Cardiac septum (tissue), 1 donor: Measurements from ENCODE around the gene ACP4. TPM values are rescaled to one million over a fixed set of nuclear protein-coding genes. Genes with fewer than 3 reads are reported as not detected.
"Not testable (repeated sequence)": the region's sequence is repeated elsewhere in the genome, so short reads cannot be mapped to it uniquely, and the experiment has no call there.

Source experiments
- DNase-seq: peaks from one replicate; pipeline ENCODE4 v3.0.0-alpha.2; 2020; ENCODE audit warnings: low spot score
- intact Hi-C: fragments of 100-400 bp; cut with DNase I; formaldehyde crosslinking; loops from one replicate; pipeline ENCODE4 v1.14.0; 2022
- total RNA-seq: library from RNA; stranded (reverse); fragmentation: NEBNext Ultra II Directional; extraction: Animal tissue kit (Norgen Biotek cat#: 25700); gene quantifications from one replicate; pipeline ENCODE4 v1.2.1, GENCODE V29; 2021
- donor health status: DM: no; HTN: no; CAD: no.

ACP4 gene
- total RNA-seq, 1 donor from 2014 or later = not detected

DNA sequence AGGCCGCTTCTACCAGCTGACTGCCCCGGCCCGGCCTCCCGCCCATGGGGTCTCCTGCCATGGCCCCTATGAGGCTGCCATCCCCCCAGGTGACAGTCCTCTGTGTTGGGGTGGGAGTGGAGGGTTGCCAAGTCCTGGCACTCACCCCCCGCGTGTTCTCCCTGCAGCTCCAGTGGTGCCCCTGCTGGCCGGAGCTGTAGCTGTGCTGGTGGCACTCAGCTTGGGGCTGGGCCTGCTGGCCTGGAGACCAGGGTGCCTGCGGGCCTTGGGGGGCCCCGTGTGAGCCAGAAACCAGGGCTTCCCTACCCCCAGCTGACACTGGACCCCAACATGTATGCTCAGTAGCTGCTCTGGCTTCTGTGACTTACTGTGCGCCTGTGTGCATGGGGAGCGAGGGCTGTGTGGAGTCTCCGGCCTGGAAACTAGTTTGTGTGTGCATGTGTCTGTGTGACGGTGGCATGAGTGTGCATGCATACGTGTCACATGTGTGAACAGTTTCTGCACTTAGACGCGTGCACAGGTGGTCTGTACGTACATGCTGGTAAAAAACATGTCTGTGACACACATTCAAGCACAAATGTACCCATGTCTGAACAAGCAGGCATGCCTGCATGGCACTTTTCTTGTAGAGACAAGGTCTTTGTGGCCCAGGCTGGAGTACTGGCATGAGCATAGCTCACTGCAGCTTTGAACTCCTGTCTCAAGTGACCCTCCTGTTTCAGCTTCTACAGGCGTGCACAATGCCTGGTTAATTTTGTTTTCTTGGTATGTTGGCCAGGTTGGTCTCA is 4.9 kb downstream of the ACP4 start:
- intact Hi-C loops = no loop called here

DNA sequence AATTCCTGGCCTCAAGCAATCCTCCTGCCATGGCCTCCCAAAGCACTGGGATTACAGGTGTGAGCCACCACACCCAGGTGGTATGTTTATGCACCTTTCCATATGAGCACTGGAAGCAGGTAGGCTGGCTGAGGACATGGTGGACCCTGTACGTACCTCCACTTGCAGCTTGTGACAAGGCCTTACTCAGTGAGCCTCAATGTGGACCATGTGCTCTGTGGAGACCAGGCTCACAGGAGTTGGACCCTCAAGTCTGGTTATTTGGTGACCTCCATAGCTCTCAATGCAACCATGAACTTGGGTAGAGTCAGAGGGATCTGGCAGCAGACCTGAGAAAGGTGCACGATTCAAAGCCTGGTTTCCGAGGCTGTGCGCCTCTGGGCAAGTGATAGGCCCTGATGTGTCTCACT is 5.5 kb downstream of the ACP4 start:
- intact Hi-C loops = no loop called here
- DNase-seq = no peak

More for the DNA sequence above, 4.9 kb downstream of the ACP4 start:
- DNase-seq = no peak

- intact Hi-C loops = no loop called here
- no peak for DNase-seq
Observed at GRCh38 chr19:50796128-50796633, 6.0 kb downstream of the ACP4 start.

DNA sequence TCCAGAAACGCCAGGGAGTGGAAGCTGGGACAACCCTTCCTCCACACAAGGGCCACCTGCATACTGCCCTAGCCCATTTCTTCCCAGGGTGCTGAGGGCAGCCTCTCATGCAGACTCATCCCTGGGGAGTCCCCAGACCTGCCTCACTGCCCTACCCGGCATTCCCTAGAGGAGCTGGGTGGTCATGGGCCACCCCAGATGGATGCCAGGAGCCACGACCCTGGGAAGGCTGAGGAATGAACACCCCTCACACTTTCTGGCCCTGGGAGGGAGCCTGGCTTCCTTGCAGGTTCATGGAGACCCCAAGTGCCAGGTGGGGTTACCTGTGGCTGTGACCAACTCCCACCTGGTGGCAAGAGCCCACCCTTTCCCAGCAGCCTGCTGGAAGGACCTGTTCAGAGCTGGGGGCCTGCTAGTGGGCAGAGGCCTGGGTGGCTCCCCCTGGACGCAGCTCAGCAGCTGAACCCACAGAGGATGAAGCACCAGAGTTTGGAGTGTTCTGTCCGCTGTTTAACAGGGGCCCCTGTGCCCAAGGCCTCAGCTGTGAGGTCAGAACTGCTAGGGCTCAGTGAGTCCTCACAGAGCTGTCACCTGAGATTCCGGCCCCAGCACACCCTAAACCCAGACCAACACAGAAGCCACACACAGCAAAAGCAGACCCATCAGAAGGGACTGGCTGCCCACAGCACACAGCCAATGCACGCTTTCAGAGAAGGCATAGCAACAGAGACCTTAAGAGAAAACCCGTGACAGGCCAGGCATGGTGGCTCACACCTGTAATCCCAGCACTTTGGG is 6.6 kb downstream of the ACP4 start:
- no peak for DNase-seq
- intact Hi-C loops = no loop called here

DNA sequence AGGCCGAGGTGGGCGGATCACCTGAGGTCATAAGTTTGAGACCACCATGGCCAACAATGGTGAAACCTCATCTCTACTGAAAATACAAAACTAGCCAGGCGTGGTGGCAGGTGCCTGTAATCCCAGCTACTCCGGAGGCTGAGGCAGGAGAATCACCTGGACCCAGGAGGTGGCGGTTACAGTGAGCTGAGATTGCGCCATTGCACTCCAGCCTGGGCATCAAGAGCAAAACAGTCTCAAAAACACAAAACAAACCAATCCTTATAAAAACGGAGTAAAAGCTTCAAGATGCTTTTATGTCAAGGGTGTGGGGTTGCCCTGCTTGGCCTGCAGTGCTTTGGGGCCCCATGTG is 7.2 kb downstream of the ACP4 start:
- intact Hi-C loops = no loop called here
- no peak for DNase-seq

GRCh38 chr19:50797781-50798658 is 7.8 kb downstream of the ACP4 start:
- intact Hi-C loops = no loop called here
- DNase-seq = no peak

- no peak for DNase-seq
- intact Hi-C loops = no loop called here
Observed at GRCh38 chr19:50798659-50799546, 8.7 kb downstream of the ACP4 start.

- no peak for DNase-seq
- intact Hi-C loops = no loop called here
Observed at GRCh38 chr19:50799547-50799851, 9.3 kb downstream of the ACP4 start.

DNA sequence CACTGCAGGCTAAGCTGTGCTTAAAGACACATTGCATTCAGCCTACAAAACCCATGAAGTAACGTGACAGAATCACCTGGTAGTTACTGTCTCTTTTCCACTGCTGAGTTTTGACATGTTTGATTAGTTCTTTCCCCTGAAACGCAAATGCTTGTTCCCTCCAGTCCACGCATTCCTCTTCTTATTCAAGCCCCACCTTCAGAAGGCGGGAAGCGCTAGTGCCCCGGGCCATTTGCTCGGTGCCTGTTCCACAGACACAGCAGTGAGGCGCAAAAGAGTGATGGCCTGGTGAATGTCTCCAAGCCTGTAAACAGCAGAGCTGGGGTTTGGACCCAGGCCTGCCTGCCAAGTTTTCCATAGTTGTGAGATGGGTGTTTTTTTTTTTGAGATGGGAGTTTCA is 10.9 kb downstream of the ACP4 start:
- intact Hi-C loops = no loop called here
- no peak for DNase-seq

GRCh38 chr19:50803633-50804419 is 13.6 kb downstream of the ACP4 start:
- intact Hi-C loops = no loop called here
- DNase-seq = no peak

DNA sequence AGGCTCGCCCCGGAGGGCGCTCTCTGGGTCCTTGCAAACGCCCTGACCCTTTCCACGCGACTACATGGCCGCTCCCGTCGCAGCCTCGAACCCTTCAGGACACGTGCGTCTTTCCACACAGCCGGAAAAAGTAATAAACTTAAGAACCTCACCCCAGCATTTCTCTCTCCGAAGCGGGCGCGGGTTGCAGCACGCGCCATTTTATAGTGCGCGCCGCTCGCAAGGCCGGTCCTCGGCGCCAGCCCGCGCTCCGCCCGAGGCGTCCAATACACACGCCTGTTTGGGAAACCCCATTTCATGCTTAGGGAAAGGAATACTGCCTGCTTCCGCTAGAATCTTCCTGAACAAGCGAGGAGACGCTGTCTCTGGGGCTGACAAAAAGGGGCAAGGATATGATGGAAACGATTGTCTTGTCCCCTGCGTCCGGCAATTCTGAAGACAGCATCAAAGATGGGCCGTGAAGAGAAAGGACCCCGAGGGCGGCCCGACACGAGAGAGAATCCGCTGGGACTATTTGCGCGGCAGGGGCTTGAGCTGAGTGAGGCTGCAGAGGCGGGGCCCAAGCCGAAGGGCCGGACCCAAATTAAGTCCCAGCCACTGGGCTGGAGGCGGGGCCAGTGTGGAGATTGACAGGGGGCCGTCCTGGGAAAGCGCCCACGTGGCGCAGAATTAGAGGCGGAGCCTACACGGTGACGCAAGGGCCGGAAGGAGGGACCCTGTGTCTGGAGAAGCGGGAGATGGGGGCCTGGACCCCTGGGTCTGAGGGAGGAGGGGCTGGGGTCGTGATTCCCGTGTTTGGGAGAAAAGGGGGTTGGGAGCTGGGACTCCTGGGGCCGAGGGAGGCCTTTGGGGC is 14.4 kb downstream of the ACP4 start:
- peak; percentile 98 for DNase-seq
- intact Hi-C loops = no loop called here

DNA sequence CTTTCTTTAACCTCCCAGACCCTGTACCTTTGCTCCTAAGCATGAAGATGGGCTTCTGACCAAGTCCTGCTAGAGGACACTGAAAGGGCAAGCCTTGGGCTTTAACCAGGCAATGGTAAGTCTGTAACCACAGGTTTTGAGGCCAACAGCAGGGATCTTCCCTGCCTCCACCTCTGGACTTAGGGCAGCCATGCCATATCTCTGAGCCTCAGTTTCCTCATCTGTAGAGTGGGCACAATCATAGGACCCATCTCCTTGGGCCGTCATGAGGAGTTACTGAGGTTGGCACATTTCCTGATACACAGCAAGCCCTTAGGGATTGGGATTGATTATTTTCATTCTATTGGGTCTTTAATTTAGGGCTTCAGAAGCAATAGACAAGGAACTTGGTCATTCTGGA is 18.6 kb downstream of the ACP4 start:
- intact Hi-C loops = no loop called here
- no peak for DNase-seq

- DNase-seq, intact Hi-C loops: not testable (repeated sequence)
Observed at GRCh38 chr19:50811622-50812238, 21.5 kb downstream of the ACP4 start.

- no peak for DNase-seq
- intact Hi-C loops = no loop called here
Observed at GRCh38 chr19:50812474-50812873, 22.3 kb downstream of the ACP4 start.

GRCh38 chr19:50814883-50815282 is 24.7 kb downstream of the ACP4 start:
- peak; percentile 35 for DNase-seq
- intact Hi-C loops = no loop called here

- DNase-seq = no peak
- intact Hi-C loops = no loop called here
Observed at GRCh38 chr19:50815439-50815838, 25.2 kb downstream of the ACP4 start.
